Measurements from ENCODE around the gene SIVA1. TPM values are rescaled to one million over a fixed set of nuclear protein-coding genes. Genes with fewer than 3 reads are reported as not detected.

The SIVA1 gene
- total RNA-seq, 6 experiments from 2014 or later = 38.1 to 252 (median 50.6) TPM

GRCh38 chr14:104798300-104799243, 45.6 kb downstream of the SIVA1 start:
- Histone ChIP-seq H3K4me1 (peaks cover 3 to 38% (median 18%) of the 10 kb centered on the region in 4 donors), H3K4me3 (no peak overlapping the region), H3K9me3 (no peaks in the 10 kb centered on the region), H3K27ac (peak overlapping the region in 1 of 3 donors; percentile 96), H3K36me3 (no peaks in the 10 kb centered on the region), H3K27me3 (no peaks in the 10 kb centered on the region)
- DNase-seq (no peak), ATAC-seq (no peak)
- intact Hi-C loops (cut with DNase I) = no loop called here
- no peak for TF ChIP-seq POLR2A (IDR thresholded peaks at IDR 0.05)
- TF ChIP-seq, protein P1, sequence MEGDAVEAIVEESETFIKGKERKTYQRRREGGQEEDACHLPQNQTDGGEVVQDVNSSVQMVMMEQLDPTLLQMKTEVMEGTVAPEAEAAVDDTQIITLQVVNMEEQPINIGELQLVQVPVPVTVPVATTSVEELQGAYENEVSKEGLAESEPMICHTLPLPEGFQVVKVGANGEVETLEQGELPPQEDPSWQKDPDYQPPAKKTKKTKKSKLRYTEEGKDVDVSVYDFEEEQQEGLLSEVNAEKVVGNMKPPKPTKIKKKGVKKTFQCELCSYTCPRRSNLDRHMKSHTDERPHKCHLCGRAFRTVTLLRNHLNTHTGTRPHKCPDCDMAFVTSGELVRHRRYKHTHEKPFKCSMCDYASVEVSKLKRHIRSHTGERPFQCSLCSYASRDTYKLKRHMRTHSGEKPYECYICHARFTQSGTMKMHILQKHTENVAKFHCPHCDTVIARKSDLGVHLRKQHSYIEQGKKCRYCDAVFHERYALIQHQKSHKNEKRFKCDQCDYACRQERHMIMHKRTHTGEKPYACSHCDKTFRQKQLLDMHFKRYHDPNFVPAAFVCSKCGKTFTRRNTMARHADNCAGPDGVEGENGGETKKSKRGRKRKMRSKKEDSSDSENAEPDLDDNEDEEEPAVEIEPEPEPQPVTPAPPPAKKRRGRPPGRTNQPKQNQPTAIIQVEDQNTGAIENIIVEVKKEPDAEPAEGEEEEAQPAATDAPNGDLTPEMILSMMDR (IDR thresholded peaks at IDR 0.05) = no peak
- WGBS (ENCODE audit: insufficient coverage, low coverage, low lambda C conversion rate, missing lambda C conversion rate) = 72% methylated on average over 13 of the region's 16 CpGs

DNA sequence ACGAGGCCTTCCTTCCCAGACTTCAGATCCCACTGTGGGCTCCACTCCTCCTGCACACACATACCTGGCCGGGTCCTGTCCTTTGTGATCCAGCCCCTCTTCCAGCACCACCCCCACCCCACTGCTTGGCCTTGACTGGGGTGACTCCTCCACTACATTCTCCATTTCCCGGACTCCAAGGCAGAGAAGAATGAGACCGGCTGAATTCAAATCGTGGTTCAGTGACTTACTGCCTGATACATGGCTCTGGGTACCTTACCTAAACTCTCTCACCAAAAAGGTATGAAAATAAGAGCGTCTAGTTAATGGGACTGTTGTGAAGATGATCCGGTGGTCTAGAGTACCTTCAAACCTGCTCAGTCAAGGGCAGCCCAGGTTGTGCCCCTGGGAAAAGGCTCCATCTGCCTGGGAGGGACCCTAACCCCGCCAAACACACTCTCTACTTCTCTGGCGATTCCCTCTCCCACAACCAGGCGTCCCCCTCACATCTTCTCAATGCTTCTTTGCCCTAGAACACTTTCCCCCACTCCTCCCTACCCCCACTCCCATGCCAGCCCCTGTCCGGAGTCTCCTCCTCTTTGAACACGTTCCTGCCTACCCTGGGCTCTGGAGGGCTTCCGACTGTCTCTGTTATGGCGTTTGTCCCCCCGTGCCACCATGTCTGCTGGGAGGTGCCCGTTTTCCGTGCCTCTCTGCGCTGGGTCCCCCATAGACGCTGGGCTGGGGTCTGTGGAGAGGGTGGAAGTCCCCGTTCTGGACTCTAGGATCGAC, 46.5 kb downstream of the SIVA1 start:
- intact Hi-C loops (cut with DNase I) = no loop called here
- H3K4me1 ChIP-seq = peaks cover 3 to 29% (median 11%) of the 10 kb centered on the region in 4 donors
- DNase-seq = peak in 1 of 3 donors; percentile 50
- 54% methylated on average over 16 of the region's 21 CpGs for WGBS (ENCODE audit: insufficient coverage, low coverage, low lambda C conversion rate, missing lambda C conversion rate)
- H3K27ac ChIP-seq = peak overlapping the region; percentile 72 to 96 (median 94)
- H3K27me3 ChIP-seq = no peaks in the 10 kb centered on the region
- H3K9me3 ChIP-seq = no peaks in the 10 kb centered on the region
- H3K4me3 ChIP-seq = peak overlapping the region in 1 of 3 donors; percentile 44
- no peak for TF ChIP-seq POLR2A (IDR thresholded peaks at IDR 0.05)
- TF ChIP-seq, protein P1 (IDR thresholded peaks at IDR 0.05) = no peak
- H3K36me3 ChIP-seq = no peaks in the 10 kb centered on the region
- ATAC-seq = no peak

DNA sequence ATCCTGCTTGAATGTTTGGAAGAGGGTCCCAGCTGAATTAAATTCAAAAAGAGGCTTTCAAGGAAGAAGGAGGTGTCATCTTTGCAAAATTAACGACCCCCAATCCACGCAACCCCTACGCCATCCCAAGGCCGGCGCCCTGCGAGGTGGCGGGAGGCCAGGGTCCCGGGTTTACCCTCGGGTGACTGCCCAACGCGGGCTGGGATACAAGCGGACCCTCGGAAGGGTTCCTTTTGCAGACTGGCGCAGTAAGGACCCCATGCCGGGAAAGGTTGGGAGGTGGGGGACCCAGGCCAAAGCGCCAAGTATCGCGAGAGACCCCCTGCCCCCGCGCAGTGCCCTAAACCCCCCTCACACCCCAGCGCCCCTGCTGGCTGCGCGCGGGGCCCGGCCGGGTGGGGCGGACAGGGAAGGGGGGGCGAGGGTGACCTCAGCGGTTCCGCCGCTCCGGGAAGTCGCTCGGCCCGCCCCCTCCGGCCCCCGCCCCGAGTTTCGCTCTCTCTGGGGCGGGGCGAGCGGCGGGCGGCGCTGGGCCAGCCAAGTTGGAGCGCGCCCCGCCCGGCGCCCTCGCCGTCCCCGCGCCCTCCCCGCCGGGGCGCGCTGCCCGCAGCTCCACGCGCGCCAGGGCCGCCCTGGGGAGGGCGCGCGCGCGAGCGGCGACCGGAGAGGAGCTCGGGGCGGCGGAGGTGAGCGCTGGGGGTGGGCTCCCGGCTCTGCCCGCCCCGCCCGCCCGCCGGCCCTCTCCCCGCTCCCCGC, 47.2 kb downstream of the SIVA1 start:
- Histone ChIP-seq H3K4me1 (peaks cover 3 to 28% (median 11%) of the 10 kb centered on the region in 4 donors), H3K9me3 (no peaks in the 10 kb centered on the region), H3K27me3 (no peaks in the 10 kb centered on the region), H3K4me3 (peak overlapping the region; percentile 38 to 75 (median 44)), H3K27ac (peak overlapping the region; percentile 72 to 96 (median 94)), H3K36me3 (no peaks in the 10 kb centered on the region)
- intact Hi-C loops (cut with DNase I) = no loop called here
- 0% methylated on average over 8 of the region's 83 CpGs for WGBS (ENCODE audit: insufficient coverage, low coverage, low lambda C conversion rate, missing lambda C conversion rate)
- TF ChIP-seq, protein P1 (IDR thresholded peaks at IDR 0.05) = peak; percentile 23 to 38 (median 26)
- no peak for TF ChIP-seq POLR2A (IDR thresholded peaks at IDR 0.05)
- peak; percentile 70 to 76 (median 74) for ATAC-seq
- peak; percentile 87 to 92 (median 90) for DNase-seq

Measured in right lobe of liver (tissue), 6 donors.